IMR-90 (cell line): Measurements from ENCODE around the gene EFHD2. TPM values are rescaled to one million over a fixed set of nuclear protein-coding genes. Genes with fewer than 3 reads are reported as not detected.

Experiments
- ATAC-seq: fragments of 200-7000 bp; cut with Tn5 transposase; 2 replicates; pipeline ENCODE4 v1.9.1; 2020; ENCODE audit warnings: low read depth, mild to moderate bottlenecking, moderate library complexity
- BruUV-seq: library from RNA; stranded (reverse); fragments of 400-500 nt; replicated peaks from 2 replicates; lab custom pipeline; 2021; lab: Mats Ljungman, UMichigan
- CTCF ChIA-PET: fragments of 300-600 bp; formaldehyde crosslinking; extraction: SDS; loops from one replicate; lab custom pipeline; 2021; ENCODE audit warnings: antibody characterized with exemption; lab: Yijun Ruan, JAX
- POLR2A ChIA-PET: fragments of 300-600 bp; sonication (Branson Sonifier 250); formaldehyde crosslinking; loops from one replicate; lab custom pipeline; 2022; ENCODE audit warnings: antibody characterized with exemption; ENCODE audit not compliant: unreplicated experiment; lab: Charles Lee
- DNase-seq: peaks from one replicate; pipeline ENCODE4 v3.0.0; 2013
- H2AFZ ChIP-seq: replicated peaks from 2 replicates; pipeline ENCODE3; 2013; ENCODE audit warnings: low read length, mild to moderate bottlenecking; ENCODE audit not compliant: poor library complexity
- H2AK5ac ChIP-seq: 2 replicates; pipeline ENCODE4 v1.6.1; 2013; ENCODE audit warnings: low read depth, low read length, inconsistent platforms
- H2AK9ac ChIP-seq: replicated peaks from 2 replicates; pipeline ENCODE3; 2013; ENCODE audit warnings: mild to moderate bottlenecking, low read depth, low read length, moderate library complexity; ENCODE audit not compliant: poor library complexity
- H2BK120ac ChIP-seq: 2 replicates; pipeline ENCODE4 v1.6.1; 2013; ENCODE audit warnings: low read depth, low read length, inconsistent platforms
- H2BK15ac ChIP-seq: 3 replicates; pipeline ENCODE4 v1.6.1; 2013; ENCODE audit warnings: low read depth, low read length, inconsistent platforms
- H2BK20ac ChIP-seq: 2 replicates; pipeline ENCODE4 v1.6.1; 2013; ENCODE audit warnings: low read depth, mild to moderate bottlenecking, inconsistent platforms, low read length, moderate library complexity
- H2BK5ac ChIP-seq: 2 replicates; pipeline ENCODE4 v1.6.1; 2013; ENCODE audit warnings: mild to moderate bottlenecking, low read depth, low read length, inconsistent platforms; ENCODE audit not compliant: poor library complexity, severe bottlenecking
- H3K14ac ChIP-seq: replicated peaks from 2 replicates; pipeline ENCODE4 v1.6.1; 2013; ENCODE audit warnings: low read depth, low read length, inconsistent platforms
- H3K18ac ChIP-seq: 2 replicates; pipeline ENCODE4 v1.6.1; 2013; ENCODE audit warnings: low read depth, low read length, control low read depth
- H3K23ac ChIP-seq: 2 replicates; pipeline ENCODE4 v1.6.1; 2013; ENCODE audit warnings: low read depth, low read length, inconsistent platforms
- H3K27ac ChIP-seq: 2 replicates; pipeline ENCODE4 v1.5.1; 2013; ENCODE audit warnings: mild to moderate bottlenecking, control low read depth, low read length; ENCODE audit not compliant: insufficient read depth
- H3K27me3 ChIP-seq: 2 replicates; pipeline ENCODE4 v1.6.1; 2013; ENCODE audit warnings: low read length; ENCODE audit not compliant: control insufficient read depth, insufficient read depth
- H3K36me3 ChIP-seq: 2 replicates; pipeline ENCODE4 v1.6.1; 2013; ENCODE audit warnings: low read length, mixed read lengths; ENCODE audit not compliant: control insufficient read depth, insufficient read depth
- H3K4ac ChIP-seq: 2 replicates; pipeline ENCODE4 v1.6.1; 2013; ENCODE audit warnings: low read depth, low read length, inconsistent platforms
- H3K4me1 ChIP-seq: 2 replicates; pipeline ENCODE4 v1.6.1; 2013; ENCODE audit warnings: low read length, mixed read lengths; ENCODE audit not compliant: control insufficient read depth, insufficient read depth
- H3K4me2 ChIP-seq: 2 replicates; pipeline ENCODE4 v1.6.1; 2013; ENCODE audit warnings: low read depth, mild to moderate bottlenecking, control low read depth, low read length, moderate library complexity
- H3K4me3 ChIP-seq: 2 replicates; pipeline ENCODE4 v1.5.1; 2013; ENCODE audit warnings: low read depth, mild to moderate bottlenecking, control low read depth, low read length, moderate library complexity; ENCODE audit not compliant: insufficient read depth
- H3K56ac ChIP-seq: 2 replicates; pipeline ENCODE4 v1.6.1; 2013; ENCODE audit warnings: low read length, inconsistent platforms; ENCODE audit not compliant: insufficient read depth; ENCODE audit errors: extremely low read depth
- H3K79me1 ChIP-seq, 2 experiments: 2 replicates each; pipeline ENCODE4 v1.6.1; 2013; ENCODE audit warnings: low read length in 2 of 2, inconsistent platforms in 1 of 2, low read depth in 1 of 2
- H3K9ac ChIP-seq: 2 replicates; pipeline ENCODE4 v1.6.1; 2013; ENCODE audit warnings: low read depth, low read length, control low read depth
- H3K9me1 ChIP-seq: 2 replicates; pipeline ENCODE4 v1.6.1; 2013; ENCODE audit warnings: low read length, inconsistent platforms; ENCODE audit not compliant: insufficient read depth
- H3K9me3 ChIP-seq: 2 replicates; pipeline ENCODE4 v1.6.1; 2013; ENCODE audit warnings: low read length; ENCODE audit not compliant: control insufficient read depth, insufficient read depth
- H4K20me1 ChIP-seq: 2 replicates; pipeline ENCODE4 v1.6.1; 2013; ENCODE audit warnings: low read length, inconsistent platforms; ENCODE audit not compliant: insufficient read depth
- H4K5ac ChIP-seq: 2 replicates; pipeline ENCODE4 v1.6.1; 2013; ENCODE audit warnings: mild to moderate bottlenecking, low read depth, low read length, control low read depth
- H4K8ac ChIP-seq, 2 experiments: 2 replicates each; pipeline ENCODE4 v1.6.1; 2013; ENCODE audit warnings: low read depth in 2 of 2, low read length in 2 of 2, control low read depth in 1 of 2, inconsistent platforms in 1 of 2
- H4K91ac ChIP-seq: 2 replicates; pipeline ENCODE4 v1.6.1; 2013; ENCODE audit warnings: low read depth, low read length, inconsistent platforms; ENCODE audit not compliant: insufficient read depth
- FOS ChIP-seq: fragments of 150-350 bp; IDR thresholded peaks from 2 replicates; pipeline ENCODE4 v1.6.1; 2016; ENCODE audit warnings: low read depth, low read length
- WGBS, 2 experiments: methylation state at CpG; one replicate each; pipeline versions ENCODE4 v1.1.5 to v1.1.7; 2013; ENCODE audit warnings: missing lambda C conversion rate in 2 of 2; ENCODE audit not compliant: insufficient read length in 1 of 2; ENCODE audit errors: extremely low coverage in 2 of 2; 5-methylcytosine and 5-hydroxymethylcytosine counted together
- dilution Hi-C: fragments of 300-500 bp; cut with HindIII; formaldehyde crosslinking; loops from one replicate; pipeline ENCODE4 v1.14.3; 2018; ENCODE audit warnings: low sequenced_read_pairs; ENCODE audit not compliant: unreplicated experiment
- in situ Hi-C: fragments of 300-500 bp; cut with MboI; formaldehyde crosslinking; loops from 3 replicates; pipeline ENCODE4 v1.14.3; 2019; ENCODE audit warnings: low sequenced_read_pairs, inconsistent platforms, mixed read lengths
- intact Hi-C: fragments of 100-400 bp; cut with micrococcal nuclease; formaldehyde crosslinking; loops from 2 replicates; pipeline ENCODE4 v1.10.0; 2022
- polyA plus RNA-seq, 3 experiments: library from polyadenylated mRNA; depleted of rRNA; stranded (reverse); fragments of >200 nt; gene quantifications; 2 replicates each; pipeline ENCODE4 v1.2.3, GENCODE V29; 2012; ENCODE audit warnings: low replicate concordance in 1 of 3
- total RNA-seq: library from RNA; depleted of rRNA; stranded (reverse); fragments of >200 nt; gene quantifications from 2 replicates; pipeline ENCODE4 v1.2.3, GENCODE V29; 2012
- TF ChIP-seq, protein P1 (sequence below): fragments of 150-350 bp; IDR thresholded peaks from 2 replicates; pipeline ENCODE4 v1.6.1; 2017; ENCODE audit warnings: mild to moderate bottlenecking, antibody characterized with exemption, low read length, low read depth
- TF ChIP-seq, protein P2 (sequence below): fragments of 150-350 bp; IDR thresholded peaks from 2 replicates; pipeline ENCODE4 v1.6.1; 2016; ENCODE audit warnings: low read depth, mild to moderate bottlenecking, low read length, moderate library complexity, borderline replicate concordance

The EFHD2 gene
- total and polyA plus RNA-seq, 2 of the 4 experiments (the other 2 are of a cell fraction): 22.6 to 58.9 TPM

DNA sequence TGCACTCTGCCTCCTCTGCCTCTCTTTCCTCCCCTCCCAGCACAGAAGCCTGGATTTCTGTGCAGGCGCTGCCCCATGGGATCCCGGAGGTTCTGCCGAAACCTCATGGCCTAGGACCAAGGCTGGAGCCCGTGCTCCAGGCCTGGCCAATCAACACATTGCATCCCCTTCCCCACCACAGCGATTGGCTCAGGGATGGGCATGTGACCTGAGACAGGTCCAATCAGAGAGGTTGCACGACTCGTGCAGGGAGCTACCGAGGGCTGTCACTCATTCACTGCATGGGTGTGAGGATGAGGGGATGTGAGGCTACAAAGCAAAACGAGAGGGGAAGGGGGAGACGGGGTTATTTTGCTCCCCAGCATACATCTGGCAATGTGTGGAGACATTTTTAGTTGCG lies 62.9 kb downstream of the EFHD2 start:
- no peak overlapping the region for H2AK5ac ChIP-seq
- no peaks in the 10 kb centered on the region for H3K9me1 ChIP-seq
- H3K4me3 ChIP-seq: no peak overlapping the region
- H2BK20ac ChIP-seq: no peak overlapping the region
- no peak for DNase-seq
- no peak overlapping the region for H3K4me2 ChIP-seq
- POLR2A ChIA-PET: no interaction called here
- H4K20me1 ChIP-seq: no peaks in the 10 kb centered on the region
- no peak overlapping the region for H3K14ac ChIP-seq
- no peak overlapping the region for H2BK5ac ChIP-seq
- no peak overlapping the region for H2BK120ac ChIP-seq
- no peak overlapping the region for H3K4ac ChIP-seq
- no peak overlapping the region for H3K23ac ChIP-seq
- H2BK15ac ChIP-seq: no peak overlapping the region
- no peak overlapping the region for H3K9ac ChIP-seq
- no peaks in the 10 kb centered on the region for H3K4me1 ChIP-seq
- H4K91ac ChIP-seq: no peak overlapping the region
- 90% methylated on average over 2 of the region's 11 CpGs; no CpG with 5 or more reads in 1 of the 2 experiments for WGBS, 2 experiments
- H3K27ac ChIP-seq: no peak overlapping the region
- H3K56ac ChIP-seq: no peak overlapping the region
- H4K8ac ChIP-seq: no peak overlapping the region
- H3K27me3 ChIP-seq: peaks cover 3% of the 10 kb centered on the region; the same call in 1 of the 2 replicates
- H2AK9ac ChIP-seq: no peak overlapping the region
- no peak overlapping the region for H3K18ac ChIP-seq
- TF ChIP-seq, protein P1, sequence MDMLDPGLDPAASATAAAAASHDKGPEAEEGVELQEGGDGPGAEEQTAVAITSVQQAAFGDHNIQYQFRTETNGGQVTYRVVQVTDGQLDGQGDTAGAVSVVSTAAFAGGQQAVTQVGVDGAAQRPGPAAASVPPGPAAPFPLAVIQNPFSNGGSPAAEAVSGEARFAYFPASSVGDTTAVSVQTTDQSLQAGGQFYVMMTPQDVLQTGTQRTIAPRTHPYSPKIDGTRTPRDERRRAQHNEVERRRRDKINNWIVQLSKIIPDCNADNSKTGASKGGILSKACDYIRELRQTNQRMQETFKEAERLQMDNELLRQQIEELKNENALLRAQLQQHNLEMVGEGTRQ: peak; percentile 40; the same call in 1 of the 2 replicates
- TF ChIP-seq, protein P2, sequence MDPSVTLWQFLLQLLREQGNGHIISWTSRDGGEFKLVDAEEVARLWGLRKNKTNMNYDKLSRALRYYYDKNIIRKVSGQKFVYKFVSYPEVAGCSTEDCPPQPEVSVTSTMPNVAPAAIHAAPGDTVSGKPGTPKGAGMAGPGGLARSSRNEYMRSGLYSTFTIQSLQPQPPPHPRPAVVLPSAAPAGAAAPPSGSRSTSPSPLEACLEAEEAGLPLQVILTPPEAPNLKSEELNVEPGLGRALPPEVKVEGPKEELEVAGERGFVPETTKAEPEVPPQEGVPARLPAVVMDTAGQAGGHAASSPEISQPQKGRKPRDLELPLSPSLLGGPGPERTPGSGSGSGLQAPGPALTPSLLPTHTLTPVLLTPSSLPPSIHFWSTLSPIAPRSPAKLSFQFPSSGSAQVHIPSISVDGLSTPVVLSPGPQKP: no peak
- TF ChIP-seq FOS: no peak
- no TSS peak for BruUV-seq
- H4K5ac ChIP-seq: no peak overlapping the region
- ATAC-seq: no peak
- in situ Hi-C loops: no loop called here
- no peaks in the 10 kb centered on the region for H3K79me1 ChIP-seq
- no peaks in the 10 kb centered on the region for H3K36me3 ChIP-seq
- CTCF ChIA-PET: no interaction called here
- dilution Hi-C loops: no loop called here
- H3K9me3 ChIP-seq: no peaks in the 10 kb centered on the region
- no peak overlapping the region for H2AFZ ChIP-seq
- intact Hi-C loops: no loop called here
